CD4-positive, alpha-beta T cell treated with Interleukin-4 for 4 hours (primary cell): ENCODE results near the gene BUD13.

Experiments
- DNase-seq: peaks from one replicate; pipeline ENCODE4 v3.0.0-alpha.2; 2020

BUD13 gene

DNA sequence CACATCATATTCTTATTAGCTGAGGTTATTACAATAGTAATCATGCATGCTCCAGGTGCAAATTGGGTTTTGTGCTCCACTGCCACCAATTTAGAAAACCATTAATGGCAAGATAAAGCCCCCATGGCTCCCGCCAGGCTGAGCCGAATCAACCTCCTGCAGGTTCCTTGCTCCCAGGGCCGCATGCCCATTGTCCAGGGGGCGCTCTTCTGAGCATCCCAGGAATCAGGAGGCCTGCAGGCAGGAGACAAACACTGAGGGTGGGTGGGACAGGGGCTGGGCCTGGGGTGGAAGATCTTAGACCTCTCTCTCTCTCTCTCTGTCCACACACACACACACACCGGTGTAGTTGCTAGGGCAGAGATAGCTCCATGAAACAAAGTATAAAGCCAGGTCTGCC, 57.4 kb downstream of the BUD13 start:
- DNase-seq: no peak

DNA sequence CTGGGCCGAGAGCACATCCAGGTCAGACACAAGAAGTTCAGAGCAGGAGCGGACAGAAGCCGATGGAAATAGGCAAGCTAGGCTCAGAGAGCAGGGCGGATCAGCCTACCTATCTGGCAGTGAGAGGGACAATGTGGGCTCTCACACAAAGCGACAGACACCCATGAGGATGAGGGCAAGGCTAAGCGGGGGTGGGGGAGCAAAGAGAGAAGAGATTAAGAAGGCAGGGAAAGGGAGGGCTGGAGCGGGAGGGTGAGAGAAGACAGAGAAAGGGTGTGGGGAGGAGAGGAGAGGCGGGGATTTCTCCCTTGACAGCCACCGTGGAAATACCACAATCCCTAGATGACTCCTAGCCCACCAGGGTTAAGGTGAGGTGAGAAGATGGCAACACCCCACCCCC, 57.9 kb downstream of the BUD13 start:
- DNase-seq: no peak

- no peak for DNase-seq
Measured at GRCh38 chr11:116712428-116712827, 60.4 kb downstream of the BUD13 start.

GRCh38 chr11:116710762-116711161, 62.0 kb downstream of the BUD13 start:
- no peak for DNase-seq

GRCh38 chr11:116710001-116710674, 62.6 kb downstream of the BUD13 start:
- DNase-seq: no peak

- no peak for DNase-seq
Measured at GRCh38 chr11:116707746-116708145, 65.0 kb downstream of the BUD13 start.

- no peak for DNase-seq
Measured at GRCh38 chr11:116707161-116707629, 65.6 kb downstream of the BUD13 start.

DNA sequence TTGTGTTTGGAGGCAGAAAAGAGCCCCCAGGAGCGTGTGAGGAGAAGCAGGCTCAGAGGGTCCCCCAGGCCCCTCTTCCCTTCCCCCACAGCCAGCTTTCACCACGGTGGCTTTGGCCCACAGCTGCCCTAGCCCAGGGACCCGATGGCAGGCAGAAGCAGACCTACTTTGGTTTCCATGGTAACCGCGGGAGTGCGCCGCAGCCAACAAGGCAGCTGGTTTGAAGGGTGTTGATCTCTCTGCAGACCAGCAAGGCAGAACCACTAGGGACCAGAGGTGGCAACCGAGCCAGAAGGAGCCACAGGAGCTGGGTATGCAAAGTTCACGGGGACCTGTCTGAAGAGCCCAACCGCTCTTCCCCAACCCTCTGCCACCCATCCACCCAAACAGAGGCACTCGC, 69.4 kb downstream of the BUD13 start:
- no peak for DNase-seq

DNA sequence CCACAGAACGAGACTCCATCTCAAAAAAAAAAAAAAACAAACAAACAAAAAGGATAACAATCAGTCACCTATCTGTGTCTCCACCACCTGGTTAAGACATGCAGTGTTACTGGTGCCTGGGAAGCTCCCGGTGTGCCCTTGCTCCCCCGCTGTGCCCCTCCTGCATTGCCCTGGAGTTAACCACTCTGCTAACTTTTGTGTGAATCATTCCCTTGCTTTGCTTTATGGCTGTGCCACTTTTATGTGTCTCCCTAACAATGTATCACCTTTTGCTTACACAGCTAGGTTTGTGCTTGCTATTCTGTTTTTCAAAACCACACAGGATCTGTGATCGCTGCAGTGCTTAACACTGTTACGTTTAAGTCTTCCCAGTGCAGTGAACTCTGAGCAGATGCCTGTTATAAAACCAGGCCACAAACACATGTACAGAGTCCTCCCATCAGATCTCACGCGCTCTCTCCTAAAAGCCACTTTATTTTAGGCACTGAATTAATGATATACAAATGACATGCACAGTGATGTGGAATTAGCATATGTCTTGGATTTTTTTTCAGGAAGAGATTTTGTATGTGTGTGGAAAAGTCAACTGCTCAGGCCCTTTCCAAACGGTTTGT, 69.9 kb downstream of the BUD13 start:
- no peak for DNase-seq

- no peak for DNase-seq
Measured at GRCh38 chr11:116701876-116702275, 70.9 kb downstream of the BUD13 start.

GRCh38 chr11:116701297-116701801, 71.4 kb downstream of the BUD13 start:
- no peak for DNase-seq

GRCh38 chr11:116700586-116701220, 72.1 kb downstream of the BUD13 start:
- DNase-seq: no peak
